Cardiac septum (tissue), 1 donor: Measurements from ENCODE around the gene CHMP6. TPM values are rescaled to one million over a fixed set of nuclear protein-coding genes. Genes with fewer than 3 reads are reported as not detected.

ENCODE experiments used
- DNase-seq: peaks from one replicate; pipeline ENCODE4 v3.0.0-alpha.2; 2020; ENCODE audit warnings: low spot score
- intact Hi-C: fragments of 100-400 bp; cut with DNase I; formaldehyde crosslinking; loops from one replicate; pipeline ENCODE4 v1.14.0; 2022
- total RNA-seq: library from RNA; stranded (reverse); fragmentation: NEBNext Ultra II Directional; extraction: Animal tissue kit (Norgen Biotek cat#: 25700); gene quantifications from one replicate; pipeline ENCODE4 v1.2.1, GENCODE V29; 2021
- donor health status: DM: no; HTN: no; CAD: no.

Gene CHMP6
- total RNA-seq, 1 donor from 2014 or later, result 21.7 TPM

DNA sequence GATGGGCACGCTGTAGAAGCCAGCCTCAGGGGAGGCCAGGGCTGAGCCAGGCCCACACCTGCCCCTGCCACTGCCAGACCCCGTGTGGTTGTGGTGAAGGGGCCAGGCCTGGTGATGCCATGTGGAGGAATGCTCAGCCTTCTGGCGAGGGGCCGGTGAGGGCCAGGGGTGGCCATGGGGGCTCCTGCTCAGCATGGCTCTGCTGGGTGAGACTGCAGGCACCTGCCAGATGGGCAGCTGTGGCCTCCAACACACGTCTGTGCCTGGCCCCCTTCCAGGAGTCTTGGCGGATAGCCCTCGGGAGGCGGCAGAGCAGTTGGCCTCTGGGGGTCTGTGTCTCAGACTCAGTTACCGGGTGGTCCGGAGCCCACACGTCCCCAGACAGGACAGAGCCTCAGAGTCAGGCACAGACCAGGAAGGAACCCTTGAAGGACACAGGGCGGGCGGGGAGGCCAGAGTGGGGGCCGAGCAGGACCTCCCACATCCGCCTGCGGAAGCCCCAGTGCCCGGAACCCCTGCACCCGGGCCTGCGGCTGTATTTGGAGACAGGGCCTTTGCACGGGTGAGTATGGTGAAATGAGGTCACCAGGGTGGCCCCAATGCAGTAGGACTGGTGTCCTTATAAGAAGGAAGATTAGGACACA lies 22.5 kb upstream of the CHMP6 start:
- intact Hi-C loops, result loop anchor here (5.0 kb wide), 1 partner anchor 107 kb away; no protein-coding TSS in a partner anchor
- DNase-seq, result no peak

DNA sequence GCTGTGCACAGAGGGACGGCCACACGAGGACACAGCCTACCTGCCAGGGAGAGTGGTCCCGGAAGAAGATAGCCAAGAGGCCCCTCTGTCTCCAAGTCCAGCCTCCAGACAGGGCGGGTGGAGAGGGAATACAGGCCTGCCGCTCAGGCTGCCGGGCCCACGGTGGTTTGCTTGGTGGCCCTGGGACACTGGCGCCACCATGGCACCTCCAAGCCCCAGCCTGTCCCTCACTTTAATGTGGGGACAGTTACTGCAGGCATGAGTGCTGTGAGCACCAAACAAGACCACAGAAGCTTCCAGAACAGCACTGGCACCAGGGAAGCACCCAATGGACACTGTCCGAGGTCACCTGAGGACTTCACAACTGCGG lies 22.0 kb upstream of the CHMP6 start:
- intact Hi-C loops, result loop anchor here (5.0 kb wide), 1 partner anchor 107 kb away; no protein-coding TSS in a partner anchor
- no peak for DNase-seq

- no peak for DNase-seq
- intact Hi-C loops, result no loop called here
Observed at GRCh38 chr17:80970044-80970761, 21.4 kb upstream of the CHMP6 start.

DNA sequence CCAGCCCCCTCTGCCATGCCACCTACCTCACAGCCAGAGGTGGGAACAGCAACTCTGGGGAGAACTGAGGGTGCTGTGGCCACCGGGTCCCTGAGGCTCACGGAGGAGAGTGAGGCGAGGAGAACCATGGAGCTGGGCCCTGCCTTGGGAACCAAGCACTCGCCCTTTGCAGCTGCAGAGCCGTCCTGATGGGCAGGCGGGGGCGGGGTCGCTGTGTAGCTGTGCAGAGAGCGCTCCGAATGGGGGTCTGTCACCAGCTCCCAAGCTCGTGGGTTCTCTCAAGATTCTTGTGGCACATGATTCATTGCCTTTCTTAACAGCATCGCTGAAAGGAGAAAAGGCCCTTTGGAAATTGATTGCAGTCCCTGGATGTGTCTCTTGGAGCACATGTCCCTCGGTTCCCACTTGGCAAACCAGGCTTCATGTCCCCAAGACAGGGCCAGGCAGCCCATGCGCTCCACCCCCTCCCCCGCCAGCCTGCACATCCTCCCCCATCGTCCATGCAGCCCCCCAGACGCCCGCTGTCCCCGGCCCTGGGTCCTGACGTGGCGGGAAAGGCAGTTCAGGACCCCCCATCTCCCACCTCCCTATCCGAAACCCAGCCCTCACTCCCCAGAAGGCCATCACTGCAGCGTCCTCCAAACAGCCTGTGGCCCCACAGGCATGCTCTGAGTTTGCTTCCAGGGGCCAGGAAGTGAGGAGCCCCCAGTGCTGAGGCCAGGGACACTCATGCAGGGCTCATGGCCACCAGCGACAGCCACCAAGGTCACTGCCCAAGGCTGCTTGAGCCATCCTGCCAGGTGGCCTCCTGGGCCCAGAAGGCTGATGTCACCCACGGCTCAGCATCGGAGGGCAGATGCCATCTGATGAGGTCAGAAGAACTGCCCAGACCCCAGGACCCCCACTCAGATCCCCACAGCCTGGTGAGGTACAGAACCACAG lies 20.6 kb upstream of the CHMP6 start:
- no peak for DNase-seq
- intact Hi-C loops, result no loop called here

DNA sequence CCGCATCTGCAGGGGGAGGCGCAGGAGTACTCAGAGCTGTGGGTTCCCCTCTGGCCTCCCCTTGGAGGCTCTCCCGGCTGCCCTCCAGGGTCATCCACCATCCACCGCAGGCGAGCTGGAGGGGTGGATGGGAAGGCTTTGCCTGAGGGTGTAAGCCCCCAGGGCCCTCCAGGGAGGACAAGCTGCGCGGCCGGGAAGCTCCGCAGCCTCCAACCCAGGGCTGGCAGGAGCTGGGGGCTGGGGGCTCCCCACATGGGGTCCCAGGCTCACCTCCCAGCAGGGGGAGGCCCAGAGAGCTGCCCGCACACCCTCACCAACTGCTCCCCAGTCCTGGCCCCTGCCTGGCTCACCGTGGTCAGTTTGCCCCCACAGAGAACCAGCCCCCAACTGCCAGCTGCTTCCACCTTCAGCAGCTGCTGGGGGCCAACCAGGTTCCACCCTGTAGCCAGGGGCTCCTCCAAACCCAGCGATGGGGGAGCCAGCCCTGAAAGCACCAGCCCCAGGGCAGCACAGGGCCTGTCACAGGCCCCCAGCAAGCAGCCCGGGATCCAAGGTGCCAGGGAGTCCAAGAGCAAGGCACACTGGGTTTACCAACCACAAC lies 19.8 kb upstream of the CHMP6 start:
- DNase-seq, result no peak
- intact Hi-C loops, result no loop called here

GRCh38 chr17:80976701-80977100 lies 14.9 kb upstream of the CHMP6 start:
- DNase-seq, result no peak
- intact Hi-C loops, result no loop called here

- intact Hi-C loops, result no loop called here
- DNase-seq, result no peak
Observed at GRCh38 chr17:80977172-80977571, 14.5 kb upstream of the CHMP6 start.

GRCh38 chr17:80978499-80979497 lies 12.8 kb upstream of the CHMP6 start:
- intact Hi-C loops, result no loop called here
- DNase-seq, result no peak

DNA sequence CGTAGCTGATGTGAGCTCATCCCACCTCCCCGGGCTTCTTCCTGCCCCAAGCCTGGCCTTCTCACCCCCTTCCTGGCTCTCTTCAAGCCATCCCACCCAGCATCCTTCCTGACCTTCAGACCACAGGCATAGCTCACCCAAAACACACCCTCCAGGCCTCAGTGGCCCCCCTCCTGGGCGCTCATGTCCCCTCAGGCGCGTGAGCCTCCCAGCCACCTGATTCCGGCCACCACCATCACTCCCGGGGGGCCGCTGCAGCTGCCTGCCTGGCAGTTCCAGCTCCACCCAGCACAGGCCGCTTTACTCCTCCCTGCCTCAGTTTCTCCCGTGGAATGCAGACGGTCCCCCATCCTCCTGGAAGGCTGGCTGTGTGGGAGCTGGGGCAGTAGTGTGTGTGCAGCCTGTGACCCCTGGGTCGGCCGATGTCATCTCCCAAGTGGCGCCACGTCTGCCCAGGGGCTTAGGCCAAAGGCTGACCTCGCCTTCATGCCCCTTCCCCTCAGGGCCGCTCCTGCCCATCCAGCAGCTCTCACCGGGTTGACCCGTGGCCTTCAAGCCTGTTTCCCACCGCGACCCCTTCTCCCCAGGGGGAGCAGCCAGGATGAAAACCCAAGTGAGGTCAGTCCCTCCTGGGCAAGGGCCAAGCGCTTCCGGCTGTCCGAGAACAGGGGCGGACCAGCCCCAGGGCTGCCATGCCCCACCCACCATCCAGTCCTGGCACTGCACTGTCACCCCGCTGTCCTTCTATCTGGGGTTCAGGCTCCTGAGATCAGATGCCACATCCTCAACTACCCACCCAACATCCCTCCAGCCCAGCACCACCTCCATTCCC lies 11.9 kb upstream of the CHMP6 start:
- intact Hi-C loops, result loop anchor here (2.0 kb wide), 1 partner anchor 553 kb away; no protein-coding TSS in a partner anchor
- no peak for DNase-seq

GRCh38 chr17:80980397-80981061 lies 11.1 kb upstream of the CHMP6 start:
- intact Hi-C loops, result loop anchor here (2.0 kb wide), 1 partner anchor 554 kb away; no protein-coding TSS in a partner anchor
- DNase-seq, result no peak

DNA sequence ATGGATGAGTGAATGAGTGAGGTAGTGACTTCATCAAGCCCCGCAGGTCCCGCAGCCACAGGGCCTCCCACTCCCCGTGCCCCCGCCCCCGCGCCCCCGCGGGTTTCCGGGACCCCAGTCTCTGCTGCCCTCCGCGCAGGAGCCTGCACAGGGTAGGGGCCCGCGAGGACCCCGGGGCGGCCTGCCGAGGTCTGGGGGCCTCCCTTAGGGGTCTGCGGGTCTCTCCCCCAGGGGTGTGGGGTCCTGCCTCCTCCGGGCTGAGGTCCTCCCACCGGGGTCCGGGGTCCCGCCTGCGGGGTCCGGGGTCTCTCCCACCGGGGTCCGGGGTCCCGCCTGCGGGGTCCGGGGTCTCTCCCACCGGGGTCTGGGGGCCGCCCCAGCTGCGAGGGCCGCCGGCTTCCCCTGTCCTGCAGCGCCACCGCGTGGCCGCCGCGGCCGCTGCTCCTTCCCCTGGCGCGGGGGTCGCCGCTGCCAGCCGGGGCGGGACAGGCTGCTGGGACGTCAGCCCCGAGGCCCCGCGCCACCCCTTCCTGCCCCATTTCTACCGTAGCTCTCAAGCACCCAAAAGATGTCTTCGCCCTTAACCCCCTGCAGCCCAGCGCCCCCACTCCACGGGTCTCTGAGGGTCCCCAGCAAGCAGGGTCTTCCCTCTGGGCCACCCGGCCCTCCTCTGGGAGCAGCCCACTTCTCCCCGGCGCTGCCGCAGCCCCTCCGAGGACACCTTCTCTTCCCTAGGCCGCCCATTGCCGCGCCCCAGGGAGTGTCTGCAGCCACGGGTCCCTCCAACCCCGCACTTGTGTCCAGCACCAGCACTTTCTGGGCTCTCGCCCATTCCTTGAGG lies 10.4 kb upstream of the CHMP6 start:
- no peak for DNase-seq
- intact Hi-C loops, result loop anchor here (2.0 kb wide), 1 partner anchor 554 kb away; no protein-coding TSS in a partner anchor

- intact Hi-C loops, result loop anchor here (2.0 kb wide), 1 partner anchor 555 kb away; no protein-coding TSS in a partner anchor
- DNase-seq, result no peak
Observed at GRCh38 chr17:80981929-80982425, 9.7 kb upstream of the CHMP6 start.

GRCh38 chr17:80982426-80982974 lies 9.1 kb upstream of the CHMP6 start:
- no peak for DNase-seq
- intact Hi-C loops, result no loop called here

GRCh38 chr17:80983545-80983944 lies 8.1 kb upstream of the CHMP6 start:
- no peak for DNase-seq
- intact Hi-C loops, result no loop called here

DNA sequence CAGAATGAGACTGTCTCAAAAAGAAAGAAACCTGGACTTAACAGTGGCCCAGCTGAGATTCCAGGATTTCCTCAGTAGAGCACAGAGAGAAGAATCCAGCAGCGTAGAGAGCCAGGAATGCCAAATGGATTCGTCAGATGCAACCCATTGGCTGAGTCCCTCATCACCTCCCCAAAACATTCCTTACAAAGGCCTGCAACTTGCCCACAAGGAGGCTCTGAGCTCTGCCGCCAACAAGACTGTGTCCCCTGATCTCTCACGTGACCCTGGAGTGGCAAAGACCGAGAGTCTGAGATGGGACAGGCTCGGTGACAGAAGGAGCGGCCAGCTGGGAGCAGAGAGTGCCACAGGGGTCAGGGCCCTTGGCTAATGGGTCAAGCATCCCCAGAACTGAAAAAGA lies 6.9 kb upstream of the CHMP6 start:
- intact Hi-C loops, result loop anchor here (5.0 kb wide), 1 partner anchor 38 kb away; no protein-coding TSS in a partner anchor
- DNase-seq, result no peak

GRCh38 chr17:80986046-80986445 lies 5.6 kb upstream of the CHMP6 start:
- no peak for DNase-seq
- intact Hi-C loops, result loop anchor here (5.0 kb wide), 1 partner anchor 36 kb away; no protein-coding TSS in a partner anchor
